ENCODE measurements around the gene IL9.

DNA sequence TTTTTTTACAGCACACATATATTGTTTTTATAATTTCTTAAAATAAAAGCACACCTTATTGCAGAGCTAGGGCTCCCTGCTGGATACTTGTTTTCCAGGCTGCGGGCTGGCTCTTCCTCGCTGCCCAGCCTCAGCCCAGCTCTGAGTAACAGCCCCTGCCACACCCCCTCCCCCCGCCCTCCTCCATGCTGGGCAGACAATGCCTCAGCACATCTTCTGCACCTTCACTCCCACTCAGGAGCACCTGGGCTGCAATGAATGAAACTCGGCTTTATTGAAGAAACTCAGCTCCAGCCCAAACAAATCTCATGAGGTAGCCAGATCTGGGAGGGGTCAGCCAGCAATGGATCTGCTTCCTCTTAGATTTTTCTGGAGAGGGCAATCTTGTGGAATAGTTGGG is 9.5 kb downstream of the IL9 start:
- TF ChIP-seq, protein P1, sequence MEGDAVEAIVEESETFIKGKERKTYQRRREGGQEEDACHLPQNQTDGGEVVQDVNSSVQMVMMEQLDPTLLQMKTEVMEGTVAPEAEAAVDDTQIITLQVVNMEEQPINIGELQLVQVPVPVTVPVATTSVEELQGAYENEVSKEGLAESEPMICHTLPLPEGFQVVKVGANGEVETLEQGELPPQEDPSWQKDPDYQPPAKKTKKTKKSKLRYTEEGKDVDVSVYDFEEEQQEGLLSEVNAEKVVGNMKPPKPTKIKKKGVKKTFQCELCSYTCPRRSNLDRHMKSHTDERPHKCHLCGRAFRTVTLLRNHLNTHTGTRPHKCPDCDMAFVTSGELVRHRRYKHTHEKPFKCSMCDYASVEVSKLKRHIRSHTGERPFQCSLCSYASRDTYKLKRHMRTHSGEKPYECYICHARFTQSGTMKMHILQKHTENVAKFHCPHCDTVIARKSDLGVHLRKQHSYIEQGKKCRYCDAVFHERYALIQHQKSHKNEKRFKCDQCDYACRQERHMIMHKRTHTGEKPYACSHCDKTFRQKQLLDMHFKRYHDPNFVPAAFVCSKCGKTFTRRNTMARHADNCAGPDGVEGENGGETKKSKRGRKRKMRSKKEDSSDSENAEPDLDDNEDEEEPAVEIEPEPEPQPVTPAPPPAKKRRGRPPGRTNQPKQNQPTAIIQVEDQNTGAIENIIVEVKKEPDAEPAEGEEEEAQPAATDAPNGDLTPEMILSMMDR (IDR thresholded peaks at IDR 0.05; ENCODE audit: insufficient read depth, low read length, poor library complexity, severe bottlenecking): no peak
- no peak for TF ChIP-seq EZH2phosphoT487 (conservative IDR thresholded peaks at IDR 0.05; ENCODE audit: low read length)
